Thyroid gland (tissue), 4 donors: ENCODE measurements around the gene MAGI1.

Experiments used
- POLR2A ChIP-seq, 2 donors: fragments of 450-650 bp; IDR thresholded peaks; one replicate each; pipeline ENCODE4 v1.6.1; 2017; ENCODE audit warnings: antibody characterized with exemption in 2 of 2, mild to moderate bottlenecking in 2 of 2, moderate library complexity in 1 of 2
- TF ChIP-seq, protein P1 (sequence below), 6 experiments: fragments of 200-600 bp in 3 of 6; fragments of 450-650 bp in 3 of 6; sonication (generic) in 3 of 6; IDR thresholded peaks; one replicate each; pipeline ENCODE4 v1.5.1; 2016 to 2019; ENCODE audit warnings: antibody characterized with exemption in 6 of 6, mild to moderate bottlenecking in 2 of 6, inconsistent platforms in 1 of 6, moderate library complexity in 1 of 6

DNA sequence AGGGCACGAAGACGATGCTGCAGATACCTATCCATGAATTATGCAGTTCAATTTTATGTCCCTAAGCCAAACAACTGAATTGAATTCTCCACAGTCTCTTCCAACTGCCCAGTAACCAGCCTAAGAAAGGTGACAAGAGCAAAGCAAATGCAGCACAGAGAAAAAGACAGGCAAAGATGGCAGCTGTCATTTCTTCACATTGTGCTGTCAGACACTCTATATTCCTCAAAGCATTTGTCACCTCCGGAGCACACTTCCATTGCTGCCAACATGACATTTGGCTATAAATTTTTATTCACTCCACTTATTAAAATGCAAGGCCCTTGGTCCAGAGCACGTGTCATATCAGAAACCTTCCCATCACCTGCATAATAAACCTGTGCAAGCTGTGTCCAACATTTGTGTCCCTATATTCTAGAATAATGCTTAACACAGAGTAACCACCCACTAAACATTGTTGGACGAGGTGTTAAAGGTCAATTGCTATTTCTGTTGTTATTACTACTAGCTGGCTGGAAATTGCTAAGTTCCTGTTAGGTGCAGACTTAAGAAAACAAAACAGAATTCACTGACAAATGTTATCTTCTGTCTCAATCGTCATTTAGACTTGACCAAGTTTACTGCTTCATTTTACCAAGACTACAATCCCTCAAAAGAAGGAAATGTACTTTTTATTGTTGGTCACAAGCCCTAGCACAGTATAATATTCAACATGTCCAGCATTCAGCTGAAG is 89.7 kb downstream of the MAGI1 start:
- TF ChIP-seq, protein P1, sequence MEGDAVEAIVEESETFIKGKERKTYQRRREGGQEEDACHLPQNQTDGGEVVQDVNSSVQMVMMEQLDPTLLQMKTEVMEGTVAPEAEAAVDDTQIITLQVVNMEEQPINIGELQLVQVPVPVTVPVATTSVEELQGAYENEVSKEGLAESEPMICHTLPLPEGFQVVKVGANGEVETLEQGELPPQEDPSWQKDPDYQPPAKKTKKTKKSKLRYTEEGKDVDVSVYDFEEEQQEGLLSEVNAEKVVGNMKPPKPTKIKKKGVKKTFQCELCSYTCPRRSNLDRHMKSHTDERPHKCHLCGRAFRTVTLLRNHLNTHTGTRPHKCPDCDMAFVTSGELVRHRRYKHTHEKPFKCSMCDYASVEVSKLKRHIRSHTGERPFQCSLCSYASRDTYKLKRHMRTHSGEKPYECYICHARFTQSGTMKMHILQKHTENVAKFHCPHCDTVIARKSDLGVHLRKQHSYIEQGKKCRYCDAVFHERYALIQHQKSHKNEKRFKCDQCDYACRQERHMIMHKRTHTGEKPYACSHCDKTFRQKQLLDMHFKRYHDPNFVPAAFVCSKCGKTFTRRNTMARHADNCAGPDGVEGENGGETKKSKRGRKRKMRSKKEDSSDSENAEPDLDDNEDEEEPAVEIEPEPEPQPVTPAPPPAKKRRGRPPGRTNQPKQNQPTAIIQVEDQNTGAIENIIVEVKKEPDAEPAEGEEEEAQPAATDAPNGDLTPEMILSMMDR (IDR thresholded peaks at IDR 0.05), result no peak
- TF ChIP-seq POLR2A (IDR thresholded peaks at IDR 0.05), result no peak
